Brain microvascular endothelial cell (primary cell): ENCODE measurements around the gene IGSF21.

Experiments
- DNase-seq: peaks from one replicate; pipeline ENCODE4 v3.0.0-alpha.2; 2020
- H3K27ac ChIP-seq: fragments of 250-450 bp; sonication (Bioruptor Pico); 2 replicates; pipeline ENCODE4 v1.5.1; 2020; ENCODE audit warnings: mild to moderate bottlenecking, moderate library complexity
- H3K27me3 ChIP-seq: fragments of 250-450 bp; sonication (Bioruptor Pico); replicated peaks from 2 replicates; pipeline ENCODE4 v1.5.1; 2020; ENCODE audit warnings: mild to moderate bottlenecking
- H3K36me3 ChIP-seq: fragments of 250-450 bp; sonication (Bioruptor Pico); replicated peaks from 2 replicates; pipeline ENCODE4 v1.5.1; 2020; ENCODE audit warnings: mild to moderate bottlenecking
- H3K4me3 ChIP-seq: 2 replicates; pipeline ENCODE4 v1.5.1; 2011; ENCODE audit warnings: low read depth, mild to moderate bottlenecking, control low read depth, low read length, moderate library complexity
- CTCF ChIP-seq: IDR thresholded peaks from 2 replicates; pipeline ENCODE4 v1.5.1; 2011; ENCODE audit warnings: low read depth, mild to moderate bottlenecking, moderate library complexity, low read length, control low read depth, inconsistent platforms; ENCODE audit errors: missing control alignments
- in situ Hi-C: cut with HindIII; loops from 2 replicates; pipeline ENCODE4 v1.10.0; 2017; ENCODE audit warnings: low sequenced_read_pairs, low pct_ligation_motif_present

Gene IGSF21

GRCh38 chr1:18285538-18285924 is 177.9 kb downstream of the IGSF21 start:
- no peak overlapping the region for H3K27ac ChIP-seq

GRCh38 chr1:18288722-18289121 is 181.1 kb downstream of the IGSF21 start:
- in situ Hi-C loops = no loop called here
- Histone ChIP-seq H3K4me3 (no peak overlapping the region), H3K27me3 (no peaks in the 10 kb centered on the region), H3K36me3 (no peaks in the 10 kb centered on the region), H3K27ac (no peak overlapping the region)
- no peak for DNase-seq
- TF ChIP-seq CTCF = no peak

More at GRCh38 chr1:18285538-18285924, 177.9 kb downstream of the IGSF21 start:
- no peak for DNase-seq
- H3K36me3 ChIP-seq = no peaks in the 10 kb centered on the region
- in situ Hi-C loops = no loop called here
- no peak overlapping the region for H3K4me3 ChIP-seq
- no peaks in the 10 kb centered on the region for H3K27me3 ChIP-seq
- no peak for TF ChIP-seq CTCF

DNA sequence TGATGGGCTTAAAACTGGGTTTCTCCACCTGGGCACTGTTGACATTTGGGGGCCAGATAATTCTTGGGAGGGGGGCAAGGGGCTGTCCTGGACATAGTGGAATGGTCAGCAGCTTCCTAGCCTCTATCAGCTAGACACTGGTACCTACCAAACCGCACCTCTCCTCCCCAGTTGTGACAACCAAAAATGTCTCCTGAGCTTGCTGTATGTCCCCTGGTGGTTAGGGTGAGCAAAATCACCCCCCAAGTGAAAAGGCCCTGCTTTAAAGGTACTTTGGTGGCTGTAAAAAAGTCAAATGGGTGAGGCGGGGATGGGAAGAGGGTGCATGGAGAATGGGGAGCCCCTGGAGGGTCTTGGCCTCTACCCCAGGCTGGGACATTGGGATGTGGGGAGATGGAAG is 182.0 kb downstream of the IGSF21 start:
- Histone ChIP-seq H3K27ac (no peak overlapping the region), H3K4me3 (no peak overlapping the region), H3K27me3 (no peaks in the 10 kb centered on the region), H3K36me3 (no peaks in the 10 kb centered on the region)
- DNase-seq = no peak
- TF ChIP-seq CTCF = no peak
- in situ Hi-C loops = no loop called here

- DNase-seq = no peak
- Histone ChIP-seq H3K27me3 (no peaks in the 10 kb centered on the region), H3K27ac (no peak overlapping the region), H3K36me3 (no peaks in the 10 kb centered on the region), H3K4me3 (no peak overlapping the region)
- in situ Hi-C loops = no loop called here
- no peak for TF ChIP-seq CTCF
Measured at GRCh38 chr1:18290740-18291412, 183.3 kb downstream of the IGSF21 start.

DNA sequence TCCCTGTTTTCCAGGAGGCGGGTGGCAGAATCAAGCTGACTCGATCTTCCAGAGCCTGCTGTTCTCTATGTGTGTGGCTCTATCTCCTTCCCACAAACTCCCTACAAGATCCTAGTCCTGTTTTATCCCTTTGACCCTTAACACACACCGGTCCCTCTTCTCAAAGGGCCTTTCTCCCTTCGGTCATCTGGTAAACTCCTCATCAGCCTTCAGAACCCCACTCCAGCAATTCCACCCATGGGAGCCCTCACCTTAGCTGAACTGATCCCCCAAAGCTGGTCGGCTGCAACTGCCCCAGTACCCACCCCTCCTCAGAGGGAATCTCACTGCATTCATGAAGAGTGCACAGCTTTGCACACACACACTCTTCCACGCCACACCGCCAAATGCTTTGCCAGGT is 184.9 kb downstream of the IGSF21 start:
- H3K27me3 ChIP-seq = no peaks in the 10 kb centered on the region
- no peak overlapping the region for H3K27ac ChIP-seq
- TF ChIP-seq CTCF = no peak
- H3K4me3 ChIP-seq = no peak overlapping the region
- in situ Hi-C loops = no loop called here
- no peak for DNase-seq
- no peaks in the 10 kb centered on the region for H3K36me3 ChIP-seq

DNA sequence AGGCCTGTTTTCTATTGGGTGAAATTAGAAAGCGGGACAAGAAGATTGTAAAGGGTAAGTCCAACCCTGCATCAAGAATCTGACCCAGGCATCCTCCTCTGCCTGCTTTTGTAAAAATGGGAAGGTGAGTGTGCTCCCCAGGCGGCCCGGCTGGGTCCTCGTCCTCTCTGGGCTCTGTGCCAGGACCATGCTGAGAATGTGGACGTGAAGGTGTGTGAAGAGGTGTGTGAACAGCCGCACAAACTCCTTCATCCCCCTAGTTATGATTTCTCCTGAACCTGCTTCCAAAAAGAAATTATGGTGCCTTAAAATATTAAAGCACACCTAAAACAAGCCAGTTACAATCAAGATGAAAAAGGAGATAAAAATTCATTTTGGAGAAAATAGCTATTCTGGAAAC is 185.7 kb downstream of the IGSF21 start:
- H3K4me3 ChIP-seq = no peak overlapping the region
- in situ Hi-C loops = no loop called here
- no peaks in the 10 kb centered on the region for H3K36me3 ChIP-seq
- DNase-seq = no peak
- no peak overlapping the region for H3K27ac ChIP-seq
- no peaks in the 10 kb centered on the region for H3K27me3 ChIP-seq
- no peak for TF ChIP-seq CTCF
